Subcutaneous abdominal adipose tissue (tissue), 5 donors: ENCODE measurements around the gene USP7.

ENCODE experiments used
- H3K27ac ChIP-seq: one replicate; pipeline ENCODE4 v1.7.0; 2013; ENCODE audit warnings: low read depth, mild to moderate bottlenecking, inconsistent platforms, low read length, moderate library complexity
- H3K27me3 ChIP-seq, 5 donors: one replicate each; pipeline ENCODE4 v1.7.0; 2013; ENCODE audit warnings: low read length in 5 of 5, inconsistent platforms in 1 of 5; ENCODE audit not compliant: control insufficient read depth in 5 of 5, insufficient read depth in 4 of 5
- H3K36me3 ChIP-seq, 5 donors: one replicate each; pipeline ENCODE4 v1.7.0; 2013; ENCODE audit warnings: low read length in 5 of 5; ENCODE audit not compliant: control insufficient read depth in 5 of 5, insufficient read depth in 5 of 5
- H3K4me1 ChIP-seq, 5 donors: one replicate each; pipeline ENCODE4 v1.7.0; 2013; ENCODE audit warnings: low read length in 5 of 5, mild to moderate bottlenecking in 3 of 5, moderate library complexity in 1 of 5; ENCODE audit not compliant: control insufficient read depth in 5 of 5, insufficient read depth in 5 of 5
- H3K4me3 ChIP-seq, 5 donors: one replicate each; pipeline ENCODE4 v1.7.0; 2013; ENCODE audit warnings: low read length in 5 of 5, low read depth in 1 of 5
- H3K9ac ChIP-seq, 5 donors: one replicate each; pipeline ENCODE4 v1.7.0; 2013; ENCODE audit warnings: low read length in 5 of 5, mild to moderate bottlenecking in 4 of 5, moderate library complexity in 3 of 5
- H3K9me3 ChIP-seq, 5 donors: one replicate each; pipeline ENCODE4 v1.7.0; 2013; ENCODE audit warnings: low read length in 5 of 5; ENCODE audit not compliant: control insufficient read depth in 5 of 5
- donor health status: healthy.
- donor health status: healthy.
- donor health status: healthy.
- donor health status: healthy.
- donor health status: healthy.

USP7 gene

DNA sequence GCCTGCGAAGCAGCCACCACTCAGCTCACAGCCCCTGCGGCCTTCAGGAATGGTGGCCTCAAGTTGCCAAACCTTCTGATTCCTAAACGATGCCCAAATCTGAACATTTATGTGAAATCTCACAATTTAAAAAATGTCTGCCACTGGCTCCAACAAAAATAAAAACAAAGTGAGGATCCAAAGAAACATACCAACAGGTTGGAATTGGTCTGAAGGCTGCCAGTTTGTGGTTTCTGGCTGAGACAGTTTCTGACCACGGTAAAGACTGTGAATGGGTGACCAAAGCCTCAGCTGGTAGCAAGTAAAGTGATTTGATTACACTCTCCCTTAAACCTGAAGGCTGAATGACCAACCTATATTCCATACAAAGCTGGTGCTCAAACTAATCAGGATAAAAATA lies 56.6 kb downstream of the USP7 start:
- no peak overlapping the region for H3K9ac ChIP-seq
- no peak overlapping the region for H3K27ac ChIP-seq
- H3K4me3 ChIP-seq: no peak overlapping the region

DNA sequence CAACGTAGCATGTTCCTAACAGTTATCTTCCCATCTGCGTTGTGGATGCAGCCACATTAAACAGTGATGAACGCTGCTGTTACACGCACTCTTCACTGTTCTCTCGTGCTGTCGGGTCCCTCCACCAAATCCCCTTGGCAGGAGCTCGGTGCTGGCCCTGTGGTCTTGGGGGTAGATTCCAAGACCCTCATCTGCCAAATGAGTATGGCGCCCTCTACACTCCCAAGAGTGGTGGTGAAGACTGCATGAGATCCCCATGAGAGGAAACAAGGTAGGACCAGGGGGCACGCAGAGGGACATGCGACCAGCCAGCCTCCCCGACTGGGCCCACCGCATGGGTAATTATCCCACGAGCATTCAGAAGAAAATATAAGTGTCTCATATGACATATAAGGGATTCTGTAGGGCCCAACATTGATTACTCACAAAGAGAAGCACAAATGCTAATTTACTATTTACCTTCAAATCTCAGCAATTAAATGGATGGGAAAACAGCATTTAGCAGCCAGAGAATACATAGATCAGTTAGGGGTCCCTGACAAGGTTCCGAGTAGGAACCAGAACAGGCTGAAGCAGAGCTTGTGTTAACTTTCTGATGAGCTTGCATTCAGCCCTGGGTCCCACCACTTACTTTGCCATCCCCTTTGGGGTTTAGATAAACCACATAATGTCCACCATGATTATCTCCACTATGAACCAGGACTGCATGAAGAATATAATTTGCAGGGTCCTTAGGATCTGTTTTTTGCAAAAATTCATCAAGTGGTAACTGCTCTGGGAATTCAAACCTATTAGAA lies 57.7 kb downstream of the USP7 start:
- no peaks in the 10 kb centered on the region for H3K27me3 ChIP-seq
- no peak overlapping the region for H3K27ac ChIP-seq
- no peaks in the 10 kb centered on the region for H3K9me3 ChIP-seq
- no peak overlapping the region for H3K9ac ChIP-seq
- H3K4me3 ChIP-seq: no peak overlapping the region
- H3K4me1 ChIP-seq: peaks cover 0 to 8% (median 0%) of the 10 kb centered on the region in 5 donors
- peaks cover 25 to 97% (median 85%) of the 10 kb centered on the region in 5 donors for H3K36me3 ChIP-seq

More for the DNA sequence above, 56.6 kb downstream of the USP7 start:
- peaks cover 16 to 97% (median 85%) of the 10 kb centered on the region in 5 donors for H3K36me3 ChIP-seq
- H3K9me3 ChIP-seq: no peaks in the 10 kb centered on the region
- no peaks in the 10 kb centered on the region for H3K27me3 ChIP-seq
- peaks cover 0 to 8% (median 0%) of the 10 kb centered on the region in 5 donors for H3K4me1 ChIP-seq

DNA sequence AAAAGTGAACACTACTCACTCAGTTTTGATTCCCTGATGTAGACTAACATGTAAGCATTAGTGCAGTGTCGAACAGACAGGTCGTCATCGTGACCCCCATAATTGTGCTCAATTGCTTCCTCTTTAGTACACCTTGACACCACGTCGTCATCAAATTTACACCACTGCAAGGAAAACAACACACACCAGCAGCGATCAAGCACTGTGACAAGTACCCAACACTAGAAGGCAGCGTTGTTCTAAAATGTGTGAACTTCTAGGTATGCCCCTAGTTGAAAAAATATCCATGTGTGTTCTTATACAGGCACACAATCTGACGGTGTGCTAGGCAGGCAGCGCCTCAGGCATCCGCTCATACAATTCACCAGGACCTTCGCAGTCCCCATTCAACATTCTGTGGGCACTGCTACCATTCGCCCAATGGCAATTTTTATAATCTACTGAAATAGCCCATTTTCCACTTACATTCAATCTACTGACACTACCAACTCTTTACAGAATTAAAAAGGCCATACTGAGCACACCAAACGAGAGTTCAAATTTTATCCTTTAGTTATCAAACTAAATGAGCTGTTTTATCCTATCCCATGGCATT lies 58.4 kb downstream of the USP7 start:
- peaks cover 0 to 8% (median 0%) of the 10 kb centered on the region in 5 donors for H3K4me1 ChIP-seq
- peaks cover 27 to 97% (median 82%) of the 10 kb centered on the region in 5 donors for H3K36me3 ChIP-seq
- no peaks in the 10 kb centered on the region for H3K9me3 ChIP-seq
- no peaks in the 10 kb centered on the region for H3K27me3 ChIP-seq
- no peak overlapping the region for H3K4me3 ChIP-seq
- no peak overlapping the region for H3K27ac ChIP-seq
- H3K9ac ChIP-seq: no peak overlapping the region

DNA sequence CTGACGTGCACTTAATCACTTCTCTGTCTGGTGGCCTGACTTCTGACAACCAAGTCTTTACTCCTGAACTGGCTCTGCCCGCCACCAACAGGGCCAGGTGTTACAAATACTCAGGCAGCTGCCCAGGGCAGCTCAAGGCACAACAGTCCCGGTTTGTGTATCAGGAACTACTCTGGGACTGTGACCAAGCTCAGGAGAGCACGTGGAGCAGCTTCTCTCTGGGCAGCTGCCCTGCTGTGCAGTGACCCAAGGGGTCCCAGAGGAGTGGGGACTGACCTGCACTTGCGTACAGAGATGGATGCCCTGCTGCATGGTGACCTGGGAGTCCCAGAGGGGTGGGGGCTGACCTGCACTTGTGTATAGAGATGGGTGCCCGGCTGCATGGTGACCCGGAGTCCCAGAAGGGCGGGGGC lies 59.7 kb downstream of the USP7 start:
- no peak overlapping the region for H3K27ac ChIP-seq
- no peaks in the 10 kb centered on the region for H3K27me3 ChIP-seq
- no peak overlapping the region for H3K9ac ChIP-seq
- H3K4me1 ChIP-seq: peaks cover 0 to 8% (median 0%) of the 10 kb centered on the region in 5 donors
- H3K9me3 ChIP-seq: no peaks in the 10 kb centered on the region
- H3K36me3 ChIP-seq: peaks cover 35 to 97% (median 84%) of the 10 kb centered on the region in 5 donors
- H3K4me3 ChIP-seq: no peak overlapping the region

DNA sequence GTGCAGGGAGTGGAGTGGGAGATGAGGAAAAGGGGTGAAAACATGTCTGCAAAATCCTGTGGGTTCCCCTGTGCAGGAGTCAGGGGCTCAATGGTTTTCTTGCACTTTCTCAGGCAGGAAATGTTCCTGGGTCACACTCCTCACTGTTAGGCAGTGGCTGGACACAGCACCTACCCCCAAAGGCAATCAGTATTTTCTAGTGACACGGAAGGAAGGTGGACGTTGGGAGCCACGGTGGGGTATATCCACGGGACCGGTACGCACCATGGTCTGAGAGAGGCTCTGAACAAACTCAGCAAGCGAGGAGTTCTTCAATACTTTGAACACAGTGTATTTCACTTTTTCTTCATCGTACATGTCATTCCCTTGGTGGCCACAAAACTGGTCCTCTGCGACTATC lies 60.7 kb downstream of the USP7 start:
- H3K4me1 ChIP-seq: peaks cover 0 to 8% (median 0%) of the 10 kb centered on the region in 5 donors
- no peaks in the 10 kb centered on the region for H3K9me3 ChIP-seq
- H3K27ac ChIP-seq: no peak overlapping the region
- peaks cover 35 to 97% (median 85%) of the 10 kb centered on the region in 5 donors for H3K36me3 ChIP-seq
- H3K4me3 ChIP-seq: no peak overlapping the region
- H3K27me3 ChIP-seq: no peaks in the 10 kb centered on the region
- no peak overlapping the region for H3K9ac ChIP-seq

DNA sequence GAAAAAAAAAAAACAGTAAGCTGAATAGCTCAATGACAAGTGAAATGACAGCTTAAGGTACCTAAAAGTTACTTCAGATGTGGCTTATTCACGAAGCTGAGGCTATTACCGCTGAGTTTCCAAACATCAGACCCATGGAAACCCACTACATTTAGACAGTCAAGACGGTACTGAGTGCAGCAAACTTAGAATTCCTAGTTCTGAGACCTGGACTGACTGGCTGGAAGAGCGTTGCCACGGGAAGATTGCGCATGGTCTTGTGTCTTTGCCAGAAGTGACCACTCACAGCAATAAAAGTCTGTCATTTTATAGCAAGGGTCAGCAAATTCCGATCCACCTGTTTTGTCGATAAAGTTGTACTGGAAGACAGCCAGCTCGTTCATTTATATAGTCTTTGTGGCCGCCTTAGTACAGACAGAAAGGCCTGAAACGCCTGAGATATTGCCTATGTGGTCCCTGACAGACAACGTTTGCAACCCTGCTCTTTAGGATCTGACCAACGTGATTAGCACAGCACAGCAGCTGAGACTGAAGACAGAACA lies 62.3 kb downstream of the USP7 start:
- H3K27me3 ChIP-seq: no peaks in the 10 kb centered on the region
- H3K9ac ChIP-seq: no peak overlapping the region
- peaks cover 38 to 96% (median 90%) of the 10 kb centered on the region in 5 donors for H3K36me3 ChIP-seq
- H3K27ac ChIP-seq: no peak overlapping the region
- no peak overlapping the region for H3K4me3 ChIP-seq
- H3K4me1 ChIP-seq: peaks cover 0 to under 1% (median 0%) of the 10 kb centered on the region in 5 donors
- H3K9me3 ChIP-seq: no peaks in the 10 kb centered on the region

DNA sequence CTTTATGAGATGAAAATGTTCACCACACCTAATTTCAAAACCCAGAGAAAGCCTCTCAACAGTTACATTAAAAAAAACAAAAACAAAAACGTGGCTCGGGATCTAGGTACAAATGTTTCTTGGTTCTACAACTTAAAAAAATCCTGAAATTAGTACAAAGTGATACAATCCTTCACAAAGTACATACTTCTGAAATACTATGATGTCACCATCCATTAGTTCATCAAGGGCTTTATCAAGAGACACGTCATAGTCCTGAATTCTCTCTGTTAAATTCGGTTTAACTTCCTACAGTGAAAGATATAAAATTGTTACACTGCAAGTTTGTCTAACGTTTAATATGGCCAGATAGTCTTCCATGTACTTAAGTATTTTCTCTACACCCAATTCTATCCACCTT lies 63.4 kb downstream of the USP7 start:
- H3K4me3 ChIP-seq: no peak overlapping the region
- no peaks in the 10 kb centered on the region for H3K27me3 ChIP-seq
- no peaks in the 10 kb centered on the region for H3K9me3 ChIP-seq
- no peaks in the 10 kb centered on the region for H3K4me1 ChIP-seq
- H3K27ac ChIP-seq: no peak overlapping the region
- H3K36me3 ChIP-seq: peaks cover 43 to 97% (median 87%) of the 10 kb centered on the region in 5 donors
- H3K9ac ChIP-seq: no peak overlapping the region

DNA sequence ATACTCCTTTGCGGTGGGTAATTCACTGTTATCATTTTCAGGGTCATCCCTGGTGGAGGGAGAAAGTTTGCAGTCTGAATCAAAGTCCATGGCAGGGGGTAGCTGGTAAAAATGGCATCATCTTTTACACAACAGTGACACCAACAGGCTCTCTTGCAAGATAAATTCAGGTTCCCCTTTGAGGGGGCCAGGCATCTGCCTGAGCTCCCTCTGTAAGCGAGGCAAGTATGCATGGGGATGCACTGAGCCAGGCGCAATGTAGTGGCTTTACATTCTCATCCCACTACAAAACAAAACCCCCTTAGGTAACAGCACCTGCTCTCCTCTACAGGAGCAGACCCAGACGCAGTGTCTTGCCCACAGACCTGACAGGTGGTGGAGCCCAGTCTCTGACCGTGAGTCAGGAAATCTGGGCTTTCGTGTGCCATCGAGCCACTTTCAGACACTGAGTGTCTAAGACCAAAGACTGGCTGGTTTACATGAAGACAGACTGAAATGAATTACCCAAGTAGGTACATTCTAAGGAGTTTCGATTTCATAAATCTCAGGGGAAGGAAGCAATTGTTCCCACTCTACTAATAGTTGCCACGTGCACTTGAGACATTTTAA lies 63.9 kb downstream of the USP7 start:
- H3K9ac ChIP-seq: no peak overlapping the region
- no peak overlapping the region for H3K27ac ChIP-seq
- no peaks in the 10 kb centered on the region for H3K27me3 ChIP-seq
- no peak overlapping the region for H3K4me3 ChIP-seq
- H3K9me3 ChIP-seq: no peaks in the 10 kb centered on the region
- peaks cover 48 to 97% (median 87%) of the 10 kb centered on the region in 5 donors for H3K36me3 ChIP-seq
- no peaks in the 10 kb centered on the region for H3K4me1 ChIP-seq

DNA sequence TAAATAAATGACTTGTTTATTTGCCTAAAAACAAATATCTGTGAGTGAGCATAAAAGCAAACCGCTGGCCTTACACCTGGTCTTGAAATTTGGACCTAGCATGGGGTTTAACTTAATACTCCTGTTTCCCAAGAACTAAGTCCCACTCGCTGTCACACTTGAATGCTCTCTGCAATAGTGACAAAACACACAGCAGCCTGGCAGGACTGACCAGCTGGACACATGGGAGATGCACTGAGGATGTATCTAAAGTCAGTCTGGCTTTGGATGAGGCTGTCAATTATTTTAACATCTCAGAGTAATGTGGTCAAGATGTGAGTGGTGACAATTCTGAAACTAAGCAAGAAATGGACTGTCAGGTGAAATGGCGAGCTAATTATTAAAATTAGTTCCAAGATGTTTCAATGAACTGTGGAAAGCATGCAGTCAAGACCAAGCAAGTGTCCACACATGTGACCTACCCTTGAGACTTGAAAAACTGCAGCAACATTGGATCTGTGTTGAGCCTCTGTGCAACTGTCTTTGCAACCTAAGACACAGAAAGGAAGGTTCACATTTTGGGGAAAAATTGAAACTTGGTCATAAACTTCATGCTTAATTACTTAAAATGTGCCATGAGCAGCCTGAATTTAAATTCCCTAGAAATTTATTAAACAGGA lies 64.9 kb downstream of the USP7 start:
- Histone ChIP-seq H3K9ac (no peak overlapping the region), H3K4me3 (no peak overlapping the region), H3K27me3 (no peaks in the 10 kb centered on the region), H3K4me1 (no peaks in the 10 kb centered on the region), H3K36me3 (peaks cover 48 to 99% (median 90%) of the 10 kb centered on the region in 5 donors), H3K27ac (no peak overlapping the region), H3K9me3 (no peaks in the 10 kb centered on the region)
